ENCODE results near the gene ANKRD60.

ANKRD60 gene

DNA sequence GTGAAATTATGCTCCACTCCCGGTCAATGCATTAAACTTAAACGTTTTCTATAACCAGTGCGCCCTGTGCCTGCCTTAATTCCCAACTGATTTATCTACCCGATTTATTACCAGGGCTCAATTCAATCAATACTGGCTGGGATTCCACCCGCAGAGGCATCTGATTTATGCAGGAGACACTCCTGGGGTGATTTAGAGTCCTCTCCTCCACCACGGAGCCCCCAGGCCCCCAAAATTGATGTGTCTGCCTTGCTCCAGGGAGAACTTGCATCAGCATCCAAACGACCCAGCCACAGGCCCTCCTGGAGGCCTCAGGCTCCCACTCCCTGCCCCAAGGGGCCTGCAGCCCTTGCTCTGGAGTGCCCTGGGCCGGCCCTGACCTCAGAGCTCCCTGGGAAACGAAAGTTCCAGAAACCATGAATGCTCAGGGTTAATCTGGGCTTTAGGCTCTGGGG lies 29.5 kb downstream of the ANKRD60 start:
- Histone ChIP-seq H3K36me3 (ENCODE audit: insufficient read depth, low read length) (no peaks in the 10 kb centered on the region), H3K9me3 (ENCODE audit: low read length) (no peaks in the 10 kb centered on the region), H3K9ac (ENCODE audit: low read length) (no peak overlapping the region), H3K27me3 (ENCODE audit: control insufficient read depth in 1 of 2, insufficient read depth in 2 of 2, low read length in 2 of 2) (no peaks in the 10 kb centered on the region), H3K27ac (ENCODE audit: low read depth, low read length) (no peak overlapping the region), H3K4me1 (ENCODE audit: insufficient read depth, low read length) (no peaks in the 10 kb centered on the region), H3K4me3 (ENCODE audit: low read depth in 1 of 2, low read length in 2 of 2) (no peak overlapping the region)

DNA sequence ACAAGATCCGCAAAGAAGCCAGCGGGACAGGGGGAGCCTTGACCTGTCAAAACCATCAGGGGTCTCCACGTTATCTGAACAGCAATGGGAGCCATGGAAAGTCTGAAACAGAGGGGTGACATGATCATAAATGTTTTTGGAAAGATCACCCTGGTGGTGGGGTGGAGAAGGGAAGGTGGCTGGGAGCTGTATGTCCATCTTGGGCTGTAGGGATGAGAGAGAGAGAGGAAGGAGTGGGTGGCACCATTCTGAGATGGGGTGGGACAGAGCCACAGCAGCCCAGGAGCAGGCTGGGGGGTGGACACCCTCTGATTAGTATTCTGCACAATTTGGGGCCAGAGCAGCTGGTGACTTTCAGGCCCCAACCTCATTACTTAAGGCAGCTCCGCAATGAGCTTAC lies 30.1 kb downstream of the ANKRD60 start:
- no peak overlapping the region for H3K4me3 ChIP-seq (ENCODE audit: low read depth in 1 of 2, low read length in 2 of 2)
- H3K27me3 ChIP-seq (ENCODE audit: control insufficient read depth in 1 of 2, insufficient read depth in 2 of 2, low read length in 2 of 2), result no peaks in the 10 kb centered on the region
- no peak overlapping the region for H3K9ac ChIP-seq (ENCODE audit: low read length)
- H3K36me3 ChIP-seq (ENCODE audit: insufficient read depth, low read length), result no peaks in the 10 kb centered on the region
- H3K9me3 ChIP-seq (ENCODE audit: low read length), result no peaks in the 10 kb centered on the region
- no peaks in the 10 kb centered on the region for H3K4me1 ChIP-seq (ENCODE audit: insufficient read depth, low read length)
- H3K27ac ChIP-seq (ENCODE audit: low read depth, low read length), result no peak overlapping the region

GRCh38 chr20:58197185-58197469 lies 31.3 kb downstream of the ANKRD60 start:
- H3K36me3 ChIP-seq (ENCODE audit: insufficient read depth, low read length), result no peaks in the 10 kb centered on the region
- no peaks in the 10 kb centered on the region for H3K9me3 ChIP-seq (ENCODE audit: low read length)

DNA sequence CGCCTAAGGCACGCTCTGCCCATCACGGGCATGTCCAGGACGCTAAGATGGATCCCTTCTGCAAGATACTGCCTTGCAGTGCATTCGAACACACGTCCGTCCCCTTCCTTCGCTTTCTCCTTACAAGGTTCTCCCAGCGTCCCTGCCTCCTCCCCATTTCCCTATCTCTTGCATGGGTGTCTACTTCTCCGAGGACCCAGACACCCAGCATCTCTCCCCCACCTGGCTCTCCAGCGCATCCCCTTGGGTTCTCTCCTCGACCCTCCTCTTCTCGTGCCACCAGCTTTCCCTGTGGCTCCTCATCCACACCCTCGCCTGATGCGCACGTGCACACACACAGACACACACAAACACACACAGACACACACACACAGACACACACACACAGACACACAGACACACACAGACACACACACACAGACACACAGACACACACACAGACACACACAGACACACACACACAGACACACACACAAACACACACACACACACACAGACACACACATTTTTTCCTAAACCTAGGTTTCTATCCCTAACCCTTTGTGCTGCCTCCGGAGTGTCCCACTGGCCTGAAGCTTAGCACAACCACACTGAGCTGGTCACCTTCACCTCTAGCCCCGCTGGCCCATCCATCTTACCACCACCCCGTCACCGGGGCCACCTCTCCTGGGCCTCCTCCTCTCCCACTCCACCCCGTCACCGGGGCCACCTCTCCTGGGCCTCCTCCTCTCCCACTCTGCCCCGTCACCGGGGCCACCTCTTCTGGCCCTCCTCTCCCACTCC lies 31.9 kb downstream of the ANKRD60 start:
- H3K9me3 ChIP-seq (ENCODE audit: low read length), result no peaks in the 10 kb centered on the region
- H3K27me3 ChIP-seq (ENCODE audit: control insufficient read depth in 1 of 2, insufficient read depth in 2 of 2, low read length in 2 of 2), result no peaks in the 10 kb centered on the region
- H3K4me1 ChIP-seq (ENCODE audit: insufficient read depth, low read length), result no peaks in the 10 kb centered on the region
- no peak overlapping the region for H3K27ac ChIP-seq (ENCODE audit: low read depth, low read length)
- no peaks in the 10 kb centered on the region for H3K36me3 ChIP-seq (ENCODE audit: insufficient read depth, low read length)
- H3K4me3 ChIP-seq (ENCODE audit: low read depth in 1 of 2, low read length in 2 of 2), result no peak overlapping the region
- no peak overlapping the region for H3K9ac ChIP-seq (ENCODE audit: low read length)

More at GRCh38 chr20:58197185-58197469, 31.3 kb downstream of the ANKRD60 start:
- Histone ChIP-seq H3K9ac (ENCODE audit: low read length) (no peak overlapping the region), H3K27me3 (ENCODE audit: control insufficient read depth in 1 of 2, insufficient read depth in 2 of 2, low read length in 2 of 2) (no peaks in the 10 kb centered on the region), H3K4me3 (ENCODE audit: low read depth in 1 of 2, low read length in 2 of 2) (no peak overlapping the region), H3K27ac (ENCODE audit: low read depth, low read length) (no peak overlapping the region), H3K4me1 (ENCODE audit: insufficient read depth, low read length) (no peaks in the 10 kb centered on the region)

GRCh38 chr20:58195047-58195446 lies 33.4 kb downstream of the ANKRD60 start:
- Histone ChIP-seq H3K36me3 (ENCODE audit: insufficient read depth, low read length) (no peaks in the 10 kb centered on the region), H3K9ac (ENCODE audit: low read length) (no peak overlapping the region), H3K4me3 (ENCODE audit: low read depth in 1 of 2, low read length in 2 of 2) (no peak overlapping the region), H3K9me3 (ENCODE audit: low read length) (no peaks in the 10 kb centered on the region), H3K4me1 (ENCODE audit: insufficient read depth, low read length) (no peaks in the 10 kb centered on the region), H3K27me3 (ENCODE audit: control insufficient read depth in 1 of 2, insufficient read depth in 2 of 2, low read length in 2 of 2) (no peaks in the 10 kb centered on the region), H3K27ac (ENCODE audit: low read depth, low read length) (no peak overlapping the region)

DNA sequence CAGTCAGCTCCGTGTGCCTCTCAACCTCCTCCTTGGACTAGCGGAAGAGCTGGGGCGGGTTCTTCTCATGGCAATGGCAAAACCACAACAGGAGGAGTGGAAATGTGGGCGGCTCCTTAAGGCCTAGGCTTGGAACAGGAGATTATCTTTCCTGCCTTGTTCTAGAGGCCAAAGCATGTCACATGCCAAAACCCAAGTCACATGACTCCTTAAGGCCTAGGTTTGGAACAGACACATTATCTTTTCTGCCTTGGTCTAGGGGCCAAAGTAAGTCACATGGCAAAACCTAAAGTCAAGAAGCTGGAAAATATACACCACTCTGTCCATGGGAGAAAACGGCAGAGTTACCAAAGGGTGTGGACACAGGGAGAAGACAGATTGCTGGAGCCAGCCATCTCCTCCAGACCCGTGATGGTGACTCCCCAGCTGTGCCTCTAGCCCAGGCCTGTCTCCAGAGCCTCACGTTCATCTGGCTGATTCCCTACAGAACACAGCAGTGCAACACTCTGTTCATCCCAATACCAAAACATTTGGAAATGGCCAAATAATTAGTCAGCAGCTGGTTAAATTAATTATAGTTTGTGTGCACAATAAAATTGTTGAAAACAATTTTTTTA lies 34.2 kb downstream of the ANKRD60 start:
- no peaks in the 10 kb centered on the region for H3K9me3 ChIP-seq (ENCODE audit: low read length)
- H3K9ac ChIP-seq (ENCODE audit: low read length), result no peak overlapping the region
- no peak overlapping the region for H3K4me3 ChIP-seq (ENCODE audit: low read depth in 1 of 2, low read length in 2 of 2)
- H3K27me3 ChIP-seq (ENCODE audit: control insufficient read depth in 1 of 2, insufficient read depth in 2 of 2, low read length in 2 of 2), result no peaks in the 10 kb centered on the region
- H3K4me1 ChIP-seq (ENCODE audit: insufficient read depth, low read length), result no peaks in the 10 kb centered on the region
- H3K36me3 ChIP-seq (ENCODE audit: insufficient read depth, low read length), result no peaks in the 10 kb centered on the region
- H3K27ac ChIP-seq (ENCODE audit: low read depth, low read length), result no peak overlapping the region

GRCh38 chr20:58192567-58192966 lies 35.9 kb downstream of the ANKRD60 start:
- no peak overlapping the region for H3K27ac ChIP-seq (ENCODE audit: low read depth, low read length)
- H3K4me3 ChIP-seq (ENCODE audit: low read depth in 1 of 2, low read length in 2 of 2), result no peak overlapping the region
- H3K36me3 ChIP-seq (ENCODE audit: insufficient read depth, low read length), result no peaks in the 10 kb centered on the region
- no peaks in the 10 kb centered on the region for H3K9me3 ChIP-seq (ENCODE audit: low read length)
- H3K27me3 ChIP-seq (ENCODE audit: control insufficient read depth in 1 of 2, insufficient read depth in 2 of 2, low read length in 2 of 2), result no peaks in the 10 kb centered on the region
- no peaks in the 10 kb centered on the region for H3K4me1 ChIP-seq (ENCODE audit: insufficient read depth, low read length)
- no peak overlapping the region for H3K9ac ChIP-seq (ENCODE audit: low read length)

DNA sequence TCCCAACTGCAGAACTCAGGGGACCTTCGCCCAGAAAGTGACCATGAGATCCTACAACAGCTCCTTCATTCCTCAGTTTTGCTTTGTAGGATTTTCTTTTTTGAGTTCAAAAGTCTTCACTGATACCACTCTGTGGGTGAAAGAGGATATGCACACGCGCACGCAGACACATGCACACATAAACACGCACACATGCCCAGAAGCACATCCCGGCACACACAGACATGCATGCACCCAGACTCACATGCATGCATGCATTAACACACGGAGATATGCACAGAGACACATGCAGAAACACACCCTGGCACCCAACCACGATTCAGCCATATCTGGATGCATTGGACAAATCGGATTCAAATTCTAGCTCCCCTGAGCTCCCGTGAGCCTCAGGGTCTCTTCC lies 36.4 kb downstream of the ANKRD60 start:
- no peaks in the 10 kb centered on the region for H3K27me3 ChIP-seq (ENCODE audit: control insufficient read depth in 1 of 2, insufficient read depth in 2 of 2, low read length in 2 of 2)
- H3K9ac ChIP-seq (ENCODE audit: low read length), result no peak overlapping the region
- H3K4me1 ChIP-seq (ENCODE audit: insufficient read depth, low read length), result no peaks in the 10 kb centered on the region
- no peaks in the 10 kb centered on the region for H3K9me3 ChIP-seq (ENCODE audit: low read length)
- no peak overlapping the region for H3K27ac ChIP-seq (ENCODE audit: low read depth, low read length)
- H3K36me3 ChIP-seq (ENCODE audit: insufficient read depth, low read length), result no peaks in the 10 kb centered on the region
- no peak overlapping the region for H3K4me3 ChIP-seq (ENCODE audit: low read depth in 1 of 2, low read length in 2 of 2)

GRCh38 chr20:58188527-58188926 lies 39.9 kb downstream of the ANKRD60 start:
- no peak overlapping the region for H3K27ac ChIP-seq (ENCODE audit: low read depth, low read length)
- H3K27me3 ChIP-seq (ENCODE audit: control insufficient read depth in 1 of 2, insufficient read depth in 2 of 2, low read length in 2 of 2), result no peaks in the 10 kb centered on the region
- no peaks in the 10 kb centered on the region for H3K36me3 ChIP-seq (ENCODE audit: insufficient read depth, low read length)
- no peaks in the 10 kb centered on the region for H3K9me3 ChIP-seq (ENCODE audit: low read length)
- no peak overlapping the region for H3K9ac ChIP-seq (ENCODE audit: low read length)
- H3K4me3 ChIP-seq (ENCODE audit: low read depth in 1 of 2, low read length in 2 of 2), result no peak overlapping the region
- no peaks in the 10 kb centered on the region for H3K4me1 ChIP-seq (ENCODE audit: insufficient read depth, low read length)

DNA sequence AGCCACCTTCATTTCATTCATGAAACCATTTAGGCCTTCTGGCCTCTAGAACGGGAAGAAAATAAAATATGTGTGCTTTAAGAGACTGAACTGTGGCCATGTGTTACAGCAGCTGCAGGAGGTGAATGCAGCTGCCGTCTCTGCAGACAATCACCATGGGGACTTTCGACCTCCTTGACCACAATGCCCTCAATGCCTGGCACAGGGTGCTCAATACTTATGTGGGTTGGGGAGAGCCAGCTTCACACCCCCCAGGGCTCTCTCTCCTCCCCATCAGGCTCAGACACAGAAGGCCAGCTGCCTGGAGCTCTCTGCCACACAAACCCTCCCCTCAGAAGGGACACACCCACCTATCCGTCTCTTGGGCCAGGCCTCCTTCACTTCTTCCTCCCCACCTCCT lies 43.5 kb downstream of the ANKRD60 start:
- Histone ChIP-seq H3K4me3 (ENCODE audit: low read depth in 1 of 2, low read length in 2 of 2) (no peak overlapping the region), H3K36me3 (ENCODE audit: insufficient read depth, low read length) (no peaks in the 10 kb centered on the region), H3K27me3 (ENCODE audit: control insufficient read depth in 1 of 2, insufficient read depth in 2 of 2, low read length in 2 of 2) (no peaks in the 10 kb centered on the region), H3K27ac (ENCODE audit: low read depth, low read length) (no peak overlapping the region), H3K4me1 (ENCODE audit: insufficient read depth, low read length) (no peaks in the 10 kb centered on the region), H3K9me3 (ENCODE audit: low read length) (no peaks in the 10 kb centered on the region), H3K9ac (ENCODE audit: low read length) (no peak overlapping the region)

GRCh38 chr20:58184063-58184462 lies 44.4 kb downstream of the ANKRD60 start:
- no peaks in the 10 kb centered on the region for H3K9me3 ChIP-seq (ENCODE audit: low read length)
- peaks cover 4% of the 10 kb centered on the region for H3K4me1 ChIP-seq (ENCODE audit: insufficient read depth, low read length)
- no peaks in the 10 kb centered on the region for H3K27me3 ChIP-seq (ENCODE audit: control insufficient read depth in 1 of 2, insufficient read depth in 2 of 2, low read length in 2 of 2)
- H3K36me3 ChIP-seq (ENCODE audit: insufficient read depth, low read length), result no peaks in the 10 kb centered on the region
- no peak overlapping the region for H3K27ac ChIP-seq (ENCODE audit: low read depth, low read length)
- H3K4me3 ChIP-seq (ENCODE audit: low read depth in 1 of 2, low read length in 2 of 2), result no peak overlapping the region
- no peak overlapping the region for H3K9ac ChIP-seq (ENCODE audit: low read length)

All from muscle layer of colon (tissue), 2 donors.